Trophoblast cell (in vitro differentiated cells and primary cell): ENCODE measurements around the gene CD48.

Source experiments
- DNase-seq, 2 donors: peaks; one replicate each; pipeline ENCODE4 v3.0.0-alpha.2; 2016
- H2AFZ ChIP-seq: 2 replicates; pipeline ENCODE4 v1.6.1; 2013; ENCODE audit warnings: low read length, moderate library complexity, mild to moderate bottlenecking; ENCODE audit not compliant: insufficient read depth, poor library complexity
- H2AK5ac ChIP-seq: 2 replicates; pipeline ENCODE4 v1.6.1; 2013; ENCODE audit warnings: mild to moderate bottlenecking, low read length
- H2BK120ac ChIP-seq: 2 replicates; pipeline ENCODE4 v1.6.1; 2013; ENCODE audit warnings: low read length, mild to moderate bottlenecking, moderate library complexity; ENCODE audit not compliant: insufficient read depth, poor library complexity
- H2BK12ac ChIP-seq: 2 replicates; pipeline ENCODE4 v1.6.1; 2013; ENCODE audit warnings: mild to moderate bottlenecking, low read length, moderate library complexity
- H2BK5ac ChIP-seq: 2 replicates; pipeline ENCODE4 v1.6.1; 2013; ENCODE audit warnings: low read length, low read depth, moderate library complexity, mild to moderate bottlenecking; ENCODE audit not compliant: poor library complexity
- H3K14ac ChIP-seq: 2 replicates; pipeline ENCODE4 v1.6.1; 2013; ENCODE audit warnings: mild to moderate bottlenecking, low read length
- H3K18ac ChIP-seq: 2 replicates; pipeline ENCODE4 v1.6.1; 2013; ENCODE audit warnings: mild to moderate bottlenecking, low read length
- H3K23ac ChIP-seq: 2 replicates; pipeline ENCODE4 v1.6.1; 2013; ENCODE audit warnings: low read length
- H3K27ac ChIP-seq: 2 replicates; pipeline ENCODE4 v1.5.1; 2013; ENCODE audit warnings: low read depth, mild to moderate bottlenecking, inconsistent platforms, low read length, moderate library complexity
- H3K27me3 ChIP-seq: 2 replicates; pipeline ENCODE4 v1.6.1; 2013; ENCODE audit warnings: inconsistent platforms, mild to moderate bottlenecking, low read length, moderate library complexity; ENCODE audit not compliant: insufficient read depth
- H3K36me3 ChIP-seq, 2 experiments: 1 replicate in 1 of 2; 2 replicates in 1 of 2; pipeline ENCODE4 v1.6.1; 2013; ENCODE audit warnings: low read length in 2 of 2, mild to moderate bottlenecking in 2 of 2, moderate library complexity in 1 of 2; ENCODE audit not compliant: insufficient read depth in 2 of 2, control insufficient read depth in 1 of 2
- H3K4ac ChIP-seq: 2 replicates; pipeline ENCODE4 v1.6.1; 2013; ENCODE audit warnings: low read depth, mild to moderate bottlenecking, low read length, moderate library complexity
- H3K4me1 ChIP-seq, 2 experiments: 1 replicate in 1 of 2; 2 replicates in 1 of 2; pipeline ENCODE4 v1.6.1; 2013; ENCODE audit warnings: low read length in 2 of 2, mild to moderate bottlenecking in 2 of 2, moderate library complexity in 1 of 2; ENCODE audit not compliant: insufficient read depth in 2 of 2, control insufficient read depth in 1 of 2
- H3K4me2 ChIP-seq: 2 replicates; pipeline ENCODE4 v1.6.1; 2013; ENCODE audit warnings: inconsistent platforms, mild to moderate bottlenecking, low read length, moderate library complexity
- H3K4me3 ChIP-seq: 2 replicates; pipeline ENCODE4 v1.5.1; 2013; ENCODE audit warnings: mild to moderate bottlenecking, low read depth, low read length, inconsistent platforms
- H3K79me1 ChIP-seq: one replicate; pipeline ENCODE4 v1.6.1; 2013; ENCODE audit warnings: low read length
- H3K79me2 ChIP-seq: 2 replicates; pipeline ENCODE4 v1.6.1; 2013; ENCODE audit warnings: low read length, mild to moderate bottlenecking; ENCODE audit not compliant: control insufficient read depth, insufficient read depth, poor library complexity
- H3K9ac ChIP-seq: 2 replicates; pipeline ENCODE4 v1.6.1; 2013; ENCODE audit warnings: mild to moderate bottlenecking, low read length
- H3K9me3 ChIP-seq: 2 replicates; pipeline ENCODE4 v1.6.1; 2013; ENCODE audit warnings: low read depth, mild to moderate bottlenecking, control low read depth, inconsistent platforms, low read length; ENCODE audit not compliant: insufficient read depth
- H4K12ac ChIP-seq: 2 replicates; pipeline ENCODE4 v1.6.1; 2013; ENCODE audit warnings: low read depth, mild to moderate bottlenecking, low read length, moderate library complexity
- H4K8ac ChIP-seq: 2 replicates; pipeline ENCODE4 v1.6.1; 2013; ENCODE audit warnings: low read depth, mild to moderate bottlenecking, low read length, moderate library complexity
- H4K91ac ChIP-seq: one replicate; pipeline ENCODE4 v1.6.1; 2013; ENCODE audit warnings: low read depth, mild to moderate bottlenecking, low read length, moderate library complexity
- WGBS: extraction: QIAGEN DNeasy Blood & Tissue Kit; methylation state at CpG from one replicate; pipeline ENCODE4 v1.1.7; 2013; ENCODE audit warnings: missing lambda C conversion rate; ENCODE audit not compliant: insufficient read length, insufficient coverage; ENCODE audit errors: extremely low coverage; 5-methylcytosine and 5-hydroxymethylcytosine counted together

Gene CD48

GRCh38 chr1:160642281-160642644, 69.4 kb downstream of the CD48 start:
- Histone ChIP-seq H3K4me1 (peaks cover 2 to 6% of the 10 kb centered on the region in 2 experiments), H2BK5ac (no peak overlapping the region), H2AK5ac (no peak overlapping the region), H4K12ac (no peak overlapping the region), H3K23ac (no peak overlapping the region), H4K8ac (no peak overlapping the region), H3K4me2 (no peak overlapping the region), H2AFZ (no peak overlapping the region), H3K9ac (no peak overlapping the region), H3K4ac (no peak overlapping the region), H3K27me3 (no peaks in the 10 kb centered on the region), H3K4me3 (no peak overlapping the region), H3K9me3 (no peaks in the 10 kb centered on the region), H3K79me2 (no peaks in the 10 kb centered on the region), H2BK120ac (no peak overlapping the region), H3K36me3 (no peaks in the 10 kb centered on the region), H2BK12ac (no peak overlapping the region), H3K27ac (no peak overlapping the region), H3K14ac (no peak overlapping the region), H4K91ac (no peak overlapping the region), H3K18ac (no peak overlapping the region), H3K79me1 (peaks cover 7% of the 10 kb centered on the region)
- WGBS: no CpG with 5 or more reads among the region's 2 CpGs
- DNase-seq: no peak

GRCh38 chr1:160641323-160642280, 70.0 kb downstream of the CD48 start:
- no peaks in the 10 kb centered on the region for H3K27me3 ChIP-seq
- H4K91ac ChIP-seq: no peak overlapping the region
- no peaks in the 10 kb centered on the region for H3K36me3 ChIP-seq
- no peak overlapping the region for H3K9ac ChIP-seq
- no peak overlapping the region for H3K27ac ChIP-seq
- H2AK5ac ChIP-seq: no peak overlapping the region
- H3K9me3 ChIP-seq: no peaks in the 10 kb centered on the region
- H3K4me3 ChIP-seq: no peak overlapping the region
- no peak overlapping the region for H2BK12ac ChIP-seq
- no peak overlapping the region for H4K8ac ChIP-seq
- no peak overlapping the region for H2BK5ac ChIP-seq
- no peak overlapping the region for H2BK120ac ChIP-seq
- H3K4ac ChIP-seq: no peak overlapping the region
- H3K18ac ChIP-seq: no peak overlapping the region
- H3K79me2 ChIP-seq: no peaks in the 10 kb centered on the region
- H2AFZ ChIP-seq: no peak overlapping the region
- no peak overlapping the region for H3K23ac ChIP-seq
- H4K12ac ChIP-seq: no peak overlapping the region
- H3K14ac ChIP-seq: no peak overlapping the region
- H3K4me1 ChIP-seq: peaks cover 4 to 10% of the 10 kb centered on the region in 2 experiments
- peaks cover 7% of the 10 kb centered on the region for H3K79me1 ChIP-seq
- no peak overlapping the region for H3K4me2 ChIP-seq
- no peak for DNase-seq
- 100% methylated on average over 1 of the region's 8 CpGs for WGBS

GRCh38 chr1:160640359-160641123, 71.1 kb downstream of the CD48 start:
- H3K79me2 ChIP-seq: no peaks in the 10 kb centered on the region
- H3K4me1 ChIP-seq: peaks cover 8 to 17% of the 10 kb centered on the region in 2 experiments
- peak in 1 of 2 donors; percentile 62 for DNase-seq
- H3K4ac ChIP-seq: no peak overlapping the region
- no peak overlapping the region for H2BK12ac ChIP-seq
- no peak overlapping the region for H2AFZ ChIP-seq
- H3K18ac ChIP-seq: no peak overlapping the region
- H3K27ac ChIP-seq: no peak overlapping the region
- no peak overlapping the region for H3K4me2 ChIP-seq
- H2BK5ac ChIP-seq: no peak overlapping the region
- no peaks in the 10 kb centered on the region for H3K27me3 ChIP-seq
- no CpG with 5 or more reads among the region's 2 CpGs for WGBS
- peaks cover 10% of the 10 kb centered on the region for H3K79me1 ChIP-seq
- no peak overlapping the region for H2AK5ac ChIP-seq
- no peak overlapping the region for H3K23ac ChIP-seq
- H3K36me3 ChIP-seq: no peaks in the 10 kb centered on the region
- no peak overlapping the region for H4K12ac ChIP-seq
- H3K9ac ChIP-seq: no peak overlapping the region
- H2BK120ac ChIP-seq: no peak overlapping the region
- H3K9me3 ChIP-seq: no peaks in the 10 kb centered on the region
- H3K4me3 ChIP-seq: no peak overlapping the region
- no peak overlapping the region for H3K14ac ChIP-seq
- H4K8ac ChIP-seq: no peak overlapping the region
- H4K91ac ChIP-seq: no peak overlapping the region

- Histone ChIP-seq H2BK120ac (peak overlapping the region; percentile 38), H3K27ac (no peak overlapping the region), H2AK5ac (no peak overlapping the region), H3K18ac (no peak overlapping the region), H3K23ac (no peak overlapping the region), H4K91ac (no peak overlapping the region), H3K4me1 (peaks cover 8 to 19% of the 10 kb centered on the region in 2 experiments), H3K4me2 (no peak overlapping the region), H3K79me2 (no peaks in the 10 kb centered on the region), H4K12ac (no peak overlapping the region), H3K14ac (no peak overlapping the region), H2BK12ac (peak overlapping the region; percentile 54), H3K9ac (no peak overlapping the region), H3K4ac (no peak overlapping the region), H3K27me3 (no peaks in the 10 kb centered on the region), H2AFZ (no peak overlapping the region), H3K36me3 (no peaks in the 10 kb centered on the region), H3K79me1 (peaks cover 12% of the 10 kb centered on the region), H4K8ac (no peak overlapping the region), H2BK5ac (no peak overlapping the region), H3K4me3 (no peak overlapping the region), H3K9me3 (no peaks in the 10 kb centered on the region)
- DNase-seq: no peak
- WGBS: no CpG with 5 or more reads among the region's 3 CpGs
These were observed 72.0 kb downstream of the CD48 start for GRCh38 chr1:160639652-160640051.
